Posterior vena cava (tissue), 2 donors: Measurements from ENCODE around the gene F2. TPM values are rescaled to one million over a fixed set of nuclear protein-coding genes. Genes with fewer than 3 reads are reported as not detected.
"Not testable (repeated sequence)": the region's sequence is repeated elsewhere in the genome, so short reads cannot be mapped to it uniquely, and the experiment has no call there.

ENCODE experiments used
- DNase-seq: peaks from one replicate; pipeline ENCODE4 v3.0.0-alpha.2; 2020; ENCODE audit warnings: low spot score
- intact Hi-C, 2 donors: fragments of 100-400 bp; cut with DNase I; formaldehyde crosslinking; loops; one replicate each; pipeline versions ENCODE4 v1.14.1 to v1.14.2; 2022 to 2023
- total RNA-seq, 2 donors: library from RNA; stranded (reverse); fragmentation: NEBNext Ultra II Directional; extraction: Animal tissue kit (Norgen Biotek cat#: 25700); gene quantifications; one replicate each; pipeline ENCODE4 v1.2.1, GENCODE V29; 2021
- donor health status: DM: yes; HTN: yes; CAD: no.
- donor health status: DM: yes; HTN: yes; CAD: no.

The F2 gene
- total RNA-seq, 2 donors from 2014 or later, result not detected

GRCh38 chr11:46709351-46709750 is 9.7 kb upstream of the F2 start:
- DNase-seq, intact Hi-C loops: not testable (repeated sequence)

DNA sequence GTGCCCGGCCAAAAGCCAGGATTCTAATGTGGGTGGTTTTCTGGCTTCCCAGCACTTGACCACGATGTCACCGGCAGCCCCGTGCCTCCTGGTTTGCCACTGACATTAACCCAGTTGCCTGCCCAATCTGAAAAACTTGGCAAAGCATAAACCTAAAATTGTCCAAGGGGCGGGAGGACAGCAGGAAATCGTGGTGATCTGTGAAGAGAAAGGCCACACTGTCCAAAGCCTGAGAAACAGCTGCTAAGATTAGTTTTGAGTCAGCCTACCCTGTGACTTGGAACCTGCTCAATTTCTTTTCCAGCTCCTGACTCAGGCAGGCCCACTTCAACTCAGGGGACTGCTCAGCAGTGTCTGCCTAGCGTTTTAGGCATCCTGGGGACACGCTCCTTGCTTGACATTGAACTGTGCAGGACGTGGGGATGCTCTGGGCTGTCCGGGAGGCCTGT is 8.2 kb upstream of the F2 start:
- peak; percentile 88 for DNase-seq
- intact Hi-C loops, result no loop called here

DNA sequence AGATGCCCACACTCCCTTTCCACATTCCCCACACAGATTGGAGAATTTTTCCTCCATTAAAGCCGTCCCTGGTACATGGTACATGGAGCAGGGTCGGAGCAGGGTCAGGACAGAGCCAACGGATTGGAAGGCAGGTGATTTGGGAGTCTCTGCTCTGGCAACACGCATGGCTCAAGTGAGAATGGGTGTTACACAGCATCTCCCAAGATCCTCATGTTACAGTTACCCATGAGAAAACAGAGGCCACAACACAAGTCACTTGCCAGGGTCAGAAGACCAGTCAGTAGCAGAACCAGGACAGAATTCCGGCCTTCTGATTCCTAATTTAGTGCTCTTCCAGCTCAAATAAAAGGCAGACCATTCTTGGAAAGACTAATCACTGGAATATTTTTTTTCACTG is 7.7 kb upstream of the F2 start:
- intact Hi-C loops, result no loop called here
- DNase-seq, result no peak

- no peak for DNase-seq
- intact Hi-C loops, result no loop called here
Measured at GRCh38 chr11:46712874-46713576, 6.0 kb upstream of the F2 start.

GRCh38 chr11:46717825-46718154 is 1.2 kb upstream of the F2 start:
- intact Hi-C loops, DNase-seq: not testable (repeated sequence)

GRCh38 chr11:46718155-46719019 is 626 bp upstream of the F2 start:
- DNase-seq, result no peak
- intact Hi-C loops, result no loop called here

DNA sequence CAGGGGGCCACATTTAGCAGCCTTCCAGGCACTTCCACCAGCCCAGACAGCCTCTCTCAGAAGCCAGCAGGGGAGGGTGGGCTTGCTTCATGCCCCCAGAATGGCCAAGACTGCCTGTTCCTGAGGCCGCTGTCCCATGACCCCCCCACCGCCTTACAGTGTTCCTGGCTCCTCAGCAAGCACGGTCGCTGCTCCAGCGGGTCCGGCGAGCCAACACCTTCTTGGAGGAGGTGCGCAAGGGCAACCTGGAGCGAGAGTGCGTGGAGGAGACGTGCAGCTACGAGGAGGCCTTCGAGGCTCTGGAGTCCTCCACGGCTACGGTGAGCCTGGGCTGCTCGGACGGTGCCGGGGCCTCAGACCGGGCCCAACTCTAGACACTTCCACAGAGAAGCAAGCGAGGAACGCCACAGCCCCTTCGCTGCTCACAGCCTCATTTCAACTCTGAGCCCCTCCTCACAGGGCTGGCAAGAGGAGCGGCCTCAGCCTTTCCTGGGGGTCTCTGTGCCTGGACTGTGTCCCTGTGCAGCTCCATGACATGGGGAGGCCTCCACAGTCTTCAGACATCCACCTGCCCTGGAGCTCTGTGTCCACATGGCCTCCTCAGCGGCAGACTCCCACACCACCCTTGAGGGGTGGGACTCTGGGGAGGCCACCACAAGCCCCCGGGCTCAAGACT is 668 bp downstream of the F2 start:
- intact Hi-C loops, result no loop called here
- DNase-seq, result no peak

DNA sequence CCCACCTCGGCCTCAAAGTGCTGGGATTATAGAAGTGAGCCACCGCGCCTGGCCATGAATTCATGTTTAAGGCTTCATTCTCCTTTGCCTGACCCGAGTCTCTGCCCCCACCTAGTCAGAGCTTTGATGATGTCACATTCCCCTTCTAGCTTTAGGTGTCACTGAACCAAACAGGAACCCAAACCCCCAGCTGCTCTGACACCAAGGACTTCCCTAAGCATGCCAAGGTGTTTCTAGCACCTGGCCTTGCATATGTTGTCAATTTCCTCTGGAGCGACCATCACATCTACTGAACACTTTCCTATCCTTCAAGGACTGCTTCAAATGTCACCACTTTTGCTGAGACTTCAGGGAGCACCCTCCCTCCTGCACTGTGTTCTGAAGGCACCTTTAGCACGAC is 2.3 kb downstream of the F2 start:
- DNase-seq, result no peak
- intact Hi-C loops, result no loop called here

DNA sequence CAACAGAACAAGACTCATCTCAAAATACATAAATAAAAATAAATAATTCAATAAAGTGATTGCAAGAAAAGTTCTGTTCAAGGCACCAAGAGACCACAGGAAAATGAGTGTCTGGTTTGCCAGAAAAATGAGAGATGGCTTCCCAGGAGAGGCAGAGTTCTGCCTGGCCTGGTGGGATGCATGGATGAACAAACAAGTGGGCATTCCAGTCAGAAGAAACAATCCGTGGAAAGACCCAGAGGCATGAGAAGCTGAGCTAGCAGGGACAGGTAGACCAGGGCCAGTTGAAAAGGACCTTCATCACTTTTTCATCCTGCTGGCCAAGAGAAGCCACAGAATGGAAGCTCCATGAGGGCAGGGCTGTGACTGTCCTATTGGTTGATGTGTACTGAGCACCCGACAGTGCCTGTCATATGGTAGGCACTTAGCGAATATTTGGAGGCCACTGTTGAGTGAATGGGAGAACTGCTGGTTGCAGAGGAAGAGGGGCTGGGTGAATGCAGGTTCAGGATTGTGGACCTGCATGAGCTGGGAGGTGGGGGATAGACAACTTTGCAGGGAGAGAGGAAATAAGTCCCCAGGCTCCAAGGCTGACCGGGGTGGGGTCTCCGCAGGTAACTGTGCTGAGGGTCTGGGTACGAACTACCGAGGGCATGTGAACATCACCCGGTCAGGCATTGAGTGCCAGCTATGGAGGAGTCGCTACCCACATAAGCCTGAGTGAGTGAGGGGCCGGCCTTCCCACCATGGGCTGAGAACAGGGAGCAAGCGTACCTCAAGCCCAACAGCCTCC is 3.7 kb downstream of the F2 start:
- intact Hi-C loops, result no loop called here
- DNase-seq, result no peak

DNA sequence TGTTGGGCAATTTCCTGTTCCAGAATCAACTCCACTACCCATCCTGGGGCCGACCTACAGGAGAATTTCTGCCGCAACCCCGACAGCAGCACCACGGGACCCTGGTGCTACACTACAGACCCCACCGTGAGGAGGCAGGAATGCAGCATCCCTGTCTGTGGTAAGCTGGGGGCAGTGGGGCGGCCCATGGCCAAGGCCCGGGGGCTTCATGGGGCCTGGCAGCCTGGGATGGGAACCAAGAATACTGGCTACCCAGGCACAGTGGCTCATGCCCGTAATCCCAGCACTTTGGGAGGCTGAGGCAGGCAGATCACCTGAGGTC is 4.3 kb downstream of the F2 start:
- no peak for DNase-seq
- intact Hi-C loops, result no loop called here

GRCh38 chr11:46724088-46724487 is 5.1 kb downstream of the F2 start:
- DNase-seq, result no peak
- intact Hi-C loops, result loop anchor here in 1 of 2 donors (2.0 kb wide), 1 partner anchor 75 kb away; no protein-coding TSS in a partner anchor

DNA sequence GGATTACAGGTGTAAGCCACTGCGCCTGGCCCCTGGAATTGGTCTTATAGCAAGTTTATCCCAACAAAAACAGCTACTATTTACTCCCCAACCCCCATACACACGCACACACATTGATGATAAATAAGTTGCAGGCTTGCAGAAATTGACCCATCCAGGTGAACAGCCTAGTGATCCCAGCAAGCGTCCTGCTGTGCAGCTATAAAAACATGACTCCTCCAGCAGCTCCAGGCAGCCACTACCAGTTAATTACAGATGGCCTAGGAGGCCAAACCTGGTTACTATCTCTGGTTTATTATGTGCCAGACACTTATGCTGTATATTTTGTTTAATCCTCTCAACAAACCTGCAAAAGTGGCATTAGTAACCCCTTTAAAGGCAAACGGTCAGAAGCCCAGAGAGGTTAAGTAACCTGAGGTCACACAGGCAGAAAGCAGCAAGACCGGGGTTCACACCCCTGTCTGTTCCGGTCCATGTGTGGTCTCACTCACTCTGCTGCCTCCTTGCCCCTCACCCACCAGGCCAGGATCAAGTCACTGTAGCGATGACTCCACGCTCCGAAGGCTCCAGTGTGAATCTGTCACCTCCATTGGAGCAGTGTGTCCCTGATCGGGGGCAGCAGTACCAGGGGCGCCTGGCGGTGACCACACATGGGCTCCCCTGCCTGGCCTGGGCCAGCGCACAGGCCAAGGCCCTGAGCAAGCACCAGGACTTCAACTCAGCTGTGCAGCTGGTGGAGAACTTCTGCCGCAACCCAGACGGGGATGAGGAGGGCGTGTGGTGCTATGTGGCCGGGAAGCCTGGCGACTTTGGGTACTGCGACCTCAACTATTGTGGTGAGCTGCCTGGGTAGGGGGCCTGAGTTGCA is 6.6 kb downstream of the F2 start:
- intact Hi-C loops, result loop anchor here in 1 of 2 donors (2.0 kb wide), 1 partner anchor 77 kb away; no protein-coding TSS in a partner anchor
- no peak for DNase-seq

DNA sequence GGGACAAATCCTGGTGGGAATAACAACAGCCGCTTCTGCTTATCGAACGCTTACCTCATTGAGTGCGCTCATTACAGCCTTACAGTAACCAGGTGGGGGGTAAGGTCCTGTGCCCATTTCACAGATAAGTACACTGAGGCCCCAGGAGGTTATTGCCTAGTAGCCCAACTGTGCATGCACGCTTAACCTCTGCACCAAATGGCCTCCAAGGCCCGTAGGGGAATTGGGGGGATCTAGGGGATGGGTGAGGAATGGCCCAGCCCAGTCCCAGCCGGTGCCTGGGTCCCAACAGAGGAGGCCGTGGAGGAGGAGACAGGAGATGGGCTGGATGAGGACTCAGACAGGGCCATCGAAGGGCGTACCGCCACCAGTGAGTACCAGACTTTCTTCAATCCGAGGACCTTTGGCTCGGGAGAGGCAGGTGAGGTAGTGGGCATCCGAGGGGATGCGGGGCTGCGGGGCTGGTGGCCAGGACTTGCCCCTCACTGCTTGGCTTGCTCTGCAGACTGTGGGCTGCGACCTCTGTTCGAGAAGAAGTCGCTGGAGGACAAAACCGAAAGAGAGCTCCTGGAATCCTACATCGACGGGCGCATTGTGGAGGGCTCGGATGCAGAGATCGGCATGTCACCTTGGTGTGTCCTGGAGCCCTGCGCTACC is 7.3 kb downstream of the F2 start:
- DNase-seq, result no peak
- intact Hi-C loops, result no loop called here

GRCh38 chr11:46727952-46728658 is 9.1 kb downstream of the F2 start:
- DNase-seq, result no peak
- intact Hi-C loops, result no loop called here

GRCh38 chr11:46728659-46729040 is 9.6 kb downstream of the F2 start:
- no peak for DNase-seq
- intact Hi-C loops, result no loop called here

DNA sequence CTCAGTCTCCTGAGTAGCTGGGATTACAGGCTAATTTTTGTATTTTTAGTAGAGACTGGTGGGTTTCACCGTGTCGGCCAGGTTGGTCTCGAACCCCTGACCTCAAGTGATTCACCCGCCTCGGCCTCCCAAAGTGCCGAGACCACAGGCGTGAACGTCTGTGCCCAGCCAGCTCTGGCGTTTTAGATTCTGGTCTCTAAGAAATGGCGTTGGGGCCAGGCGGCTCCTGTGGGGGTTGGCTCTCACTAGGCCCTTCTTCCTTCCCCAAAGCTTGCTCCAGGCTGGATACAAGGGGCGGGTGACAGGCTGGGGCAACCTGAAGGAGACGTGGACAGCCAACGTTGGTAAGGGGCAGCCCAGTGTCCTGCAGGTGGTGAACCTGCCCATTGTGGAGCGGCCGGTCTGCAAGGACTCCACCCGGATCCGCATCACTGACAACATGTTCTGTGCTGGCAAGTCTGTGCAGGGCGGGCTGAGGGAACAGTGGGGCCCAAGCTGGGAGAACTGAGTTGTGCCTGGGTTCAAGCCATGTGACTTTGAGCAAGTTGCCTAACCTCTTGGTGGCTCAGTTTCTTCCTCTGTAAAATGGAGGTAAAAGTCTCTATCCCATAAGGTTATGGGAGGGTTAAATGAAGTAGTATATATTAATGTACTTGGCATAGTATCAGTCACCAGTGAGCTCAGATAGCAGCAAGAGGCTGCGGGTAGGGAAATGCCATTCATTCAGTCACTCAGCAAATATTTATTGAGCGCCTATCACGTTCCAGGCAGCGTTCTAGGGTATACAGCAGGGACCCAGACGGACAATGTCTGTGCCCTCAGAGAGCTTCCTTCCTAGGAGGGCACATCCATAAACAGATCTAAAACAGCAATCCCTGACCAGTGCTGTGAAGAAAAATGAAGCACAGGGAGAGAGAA is 10.4 kb downstream of the F2 start:
- DNase-seq, result no peak
- intact Hi-C loops, result no loop called here

GRCh38 chr11:46731545-46731944 is 12.5 kb downstream of the F2 start:
- no peak for DNase-seq

More at GRCh38 chr11:46731545-46731944, 12.5 kb downstream of the F2 start:
- intact Hi-C loops, result no loop called here
